GM19397 (cell line): ENCODE measurements around the gene RELCH.

Source experiments
- ATAC-seq: cut with Tn5 transposase; IDR thresholded peaks from one replicate; pipeline ENCODE4 v1.9.1; 2021; ENCODE audit warnings: mild to moderate bottlenecking, moderate library complexity; ENCODE audit not compliant: unreplicated experiment

Gene RELCH

GRCh38 chr18:62189208-62189607 is 2.2 kb downstream of the RELCH start:
- no peak for ATAC-seq

- no peak for ATAC-seq
These were observed 9.0 kb downstream of the RELCH start for GRCh38 chr18:62196079-62196478.

GRCh38 chr18:62196980-62197379 is 9.9 kb downstream of the RELCH start:
- ATAC-seq = no peak

GRCh38 chr18:62198259-62198658 is 11.2 kb downstream of the RELCH start:
- ATAC-seq = no peak

- ATAC-seq = no peak
These were observed 12.6 kb downstream of the RELCH start for GRCh38 chr18:62199629-62200028.

- no peak for ATAC-seq
These were observed 13.3 kb downstream of the RELCH start for GRCh38 chr18:62200121-62200914.

GRCh38 chr18:62201870-62202269 is 14.8 kb downstream of the RELCH start:
- no peak for ATAC-seq

- ATAC-seq = no peak
These were observed 18.8 kb downstream of the RELCH start for GRCh38 chr18:62205824-62206223.

GRCh38 chr18:62206593-62206992 is 19.5 kb downstream of the RELCH start:
- no peak for ATAC-seq

GRCh38 chr18:62209046-62209445 is 22.0 kb downstream of the RELCH start:
- no peak for ATAC-seq

- no peak for ATAC-seq
These were observed 23.1 kb downstream of the RELCH start for GRCh38 chr18:62210138-62210537.

- ATAC-seq = no peak
These were observed 24.3 kb downstream of the RELCH start for GRCh38 chr18:62211325-62211828.

GRCh38 chr18:62214790-62215189 is 27.7 kb downstream of the RELCH start:
- no peak for ATAC-seq

GRCh38 chr18:62224229-62224628 is 37.2 kb downstream of the RELCH start:
- no peak for ATAC-seq

- ATAC-seq = no peak
These were observed 39.0 kb downstream of the RELCH start for GRCh38 chr18:62226047-62226446.

- ATAC-seq = no peak
These were observed 49.2 kb downstream of the RELCH start for GRCh38 chr18:62236252-62236651.

- no peak for ATAC-seq
These were observed 52.4 kb downstream of the RELCH start for GRCh38 chr18:62239475-62239874.

- ATAC-seq = no peak
These were observed 55.9 kb downstream of the RELCH start for GRCh38 chr18:62242955-62243354.

GRCh38 chr18:62245177-62245576 is 58.1 kb downstream of the RELCH start:
- ATAC-seq = no peak

- ATAC-seq = no peak
These were observed 58.6 kb downstream of the RELCH start for GRCh38 chr18:62245699-62246098.

- ATAC-seq = no peak
These were observed 61.3 kb downstream of the RELCH start for GRCh38 chr18:62248313-62248712.

- no peak for ATAC-seq
These were observed 62.5 kb downstream of the RELCH start for GRCh38 chr18:62249478-62250097.
